Esophagus squamous epithelium (tissue), 4 donors: Measurements from ENCODE around the gene ADARB2.

Experiments used
- POLR2A ChIP-seq, 4 donors: fragments of 450-650 bp; IDR thresholded peaks; one replicate each; pipeline ENCODE4 v1.6.1; 2017; ENCODE audit warnings: antibody characterized with exemption in 4 of 4, mild to moderate bottlenecking in 4 of 4, moderate library complexity in 3 of 4
- TF ChIP-seq, protein P1 (sequence below), 6 experiments: fragments of 450-650 bp in 4 of 6; fragments of 200-600 bp in 2 of 6; sonication (generic) in 2 of 6; IDR thresholded peaks; one replicate each; pipeline ENCODE4 v1.5.1; 2016 to 2019; ENCODE audit warnings: antibody characterized with exemption in 6 of 6, mild to moderate bottlenecking in 4 of 6, moderate library complexity in 4 of 6

DNA sequence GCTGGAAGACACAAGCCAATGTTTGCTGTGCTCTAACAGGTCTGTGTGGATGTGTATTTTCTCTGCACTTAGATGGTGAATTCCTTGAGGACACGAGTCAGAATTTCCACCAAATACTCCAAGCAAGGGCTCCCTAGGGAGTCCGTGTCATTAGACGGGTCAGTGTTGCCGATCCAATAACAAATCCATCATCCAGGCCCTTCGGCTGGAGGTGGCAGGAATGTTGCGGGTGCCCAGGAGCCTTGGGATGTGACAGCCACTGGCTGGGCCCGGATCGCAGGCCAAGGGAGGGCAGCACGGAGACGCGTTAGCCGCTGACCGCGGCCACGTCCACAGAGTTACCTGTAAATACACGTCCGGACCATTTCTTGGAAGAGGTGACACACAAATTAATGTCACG is 494.4 kb downstream of the ADARB2 start:
- TF ChIP-seq, protein P1, sequence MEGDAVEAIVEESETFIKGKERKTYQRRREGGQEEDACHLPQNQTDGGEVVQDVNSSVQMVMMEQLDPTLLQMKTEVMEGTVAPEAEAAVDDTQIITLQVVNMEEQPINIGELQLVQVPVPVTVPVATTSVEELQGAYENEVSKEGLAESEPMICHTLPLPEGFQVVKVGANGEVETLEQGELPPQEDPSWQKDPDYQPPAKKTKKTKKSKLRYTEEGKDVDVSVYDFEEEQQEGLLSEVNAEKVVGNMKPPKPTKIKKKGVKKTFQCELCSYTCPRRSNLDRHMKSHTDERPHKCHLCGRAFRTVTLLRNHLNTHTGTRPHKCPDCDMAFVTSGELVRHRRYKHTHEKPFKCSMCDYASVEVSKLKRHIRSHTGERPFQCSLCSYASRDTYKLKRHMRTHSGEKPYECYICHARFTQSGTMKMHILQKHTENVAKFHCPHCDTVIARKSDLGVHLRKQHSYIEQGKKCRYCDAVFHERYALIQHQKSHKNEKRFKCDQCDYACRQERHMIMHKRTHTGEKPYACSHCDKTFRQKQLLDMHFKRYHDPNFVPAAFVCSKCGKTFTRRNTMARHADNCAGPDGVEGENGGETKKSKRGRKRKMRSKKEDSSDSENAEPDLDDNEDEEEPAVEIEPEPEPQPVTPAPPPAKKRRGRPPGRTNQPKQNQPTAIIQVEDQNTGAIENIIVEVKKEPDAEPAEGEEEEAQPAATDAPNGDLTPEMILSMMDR (IDR thresholded peaks at IDR 0.05), result no peak
- no peak for TF ChIP-seq POLR2A (IDR thresholded peaks at IDR 0.05)
